Measurements from ENCODE around the gene PCNX1. TPM values are rescaled to one million over a fixed set of nuclear protein-coding genes. Genes with fewer than 3 reads are reported as not detected.

Gene PCNX1
- total RNA-seq, 1 experiment from 2014 or later, result 48.0 TPM

- H2BK120ac ChIP-seq (ENCODE audit: low read depth, low read length, poor library complexity, severe bottlenecking), result no peak overlapping the region
- no peak overlapping the region for H2AK5ac ChIP-seq (ENCODE audit: insufficient read length, low read length)
- H3K4ac ChIP-seq (ENCODE audit: low read depth, low read length), result no peak overlapping the region
- no peaks in the 10 kb centered on the region for H3K27me3 ChIP-seq (ENCODE audit: insufficient read depth, low read length)
- H3K27ac ChIP-seq (ENCODE audit: insufficient read length, low read depth, low read length), result no peak overlapping the region
- no peak overlapping the region for H2AFZ ChIP-seq (ENCODE audit: low read length)
- no peak overlapping the region for H3K56ac ChIP-seq (ENCODE audit: insufficient read length, low read depth, low read length)
- no peaks in the 10 kb centered on the region for H3K23me2 ChIP-seq (ENCODE audit: insufficient read length, low read depth, low read length, poor library complexity, severe bottlenecking)
- no peaks in the 10 kb centered on the region for H3K4me1 ChIP-seq (ENCODE audit: insufficient read depth, low read length)
- Mint-ChIP-seq H3K27ac (no peak overlapping the region), H3K4me1 (no peaks in the 10 kb centered on the region), H3K9me3 (peaks cover 6 to 10% of the 10 kb centered on the region in 2 experiments; a peak in 3 of 5 replicates), H3K27me3 (ENCODE audit: low read depth) (no peaks in the 10 kb centered on the region), H3K4me3 (no peak overlapping the region), H3K36me3 (ENCODE audit: insufficient read depth in 1 of 3, low read depth in 3 of 3) (peaks cover 16 to 45% (median 34%) of the 10 kb centered on the region in 3 experiments)
- no peak overlapping the region for H2BK12ac ChIP-seq (ENCODE audit: insufficient read length, low read depth, low read length)
- H3K9ac ChIP-seq (ENCODE audit: extremely low read depth, insufficient read length, low read length), result no peak overlapping the region
- H2BK5ac ChIP-seq (ENCODE audit: insufficient read length, low read length), result no peak overlapping the region
- H3K14ac ChIP-seq (ENCODE audit: insufficient read depth, low read length), result no peak overlapping the region
- H4K20me1 ChIP-seq (ENCODE audit: control insufficient read depth, insufficient read depth, insufficient read length), result no peaks in the 10 kb centered on the region
- H4K5ac ChIP-seq (ENCODE audit: insufficient read length, low read depth, low read length), result no peak overlapping the region
- H3K9me3 ChIP-seq (ENCODE audit: control insufficient read depth, low read depth, low read length), result no peaks in the 10 kb centered on the region
- no peaks in the 10 kb centered on the region for H3K79me2 ChIP-seq (ENCODE audit: insufficient read depth, low read length)
- no peak overlapping the region for H2BK20ac ChIP-seq (ENCODE audit: low read depth, low read length, poor library complexity, severe bottlenecking)
- no peak overlapping the region for H3K4me2 ChIP-seq (ENCODE audit: insufficient read depth, insufficient read length, low read length)
- DNase-seq, result no peak
- no peak overlapping the region for H4K8ac ChIP-seq (replicated peaks; ENCODE audit: insufficient read length, low read depth, low read length)
- H3K23ac ChIP-seq (ENCODE audit: insufficient read length, low read depth, low read length), result no peak overlapping the region
- no peak overlapping the region for H4K91ac ChIP-seq (ENCODE audit: insufficient read length, low read depth, low read length)
- H3K79me1 ChIP-seq (ENCODE audit: insufficient read depth, low read depth, low read length, poor library complexity, severe bottlenecking), result no peaks in the 10 kb centered on the region
- H2BK15ac ChIP-seq (ENCODE audit: low read depth, low read length), result no peak overlapping the region
- no peak for TF ChIP-seq CTCF (conservative IDR thresholded peaks at IDR 0.05)
- H3K18ac ChIP-seq (ENCODE audit: insufficient read length, low read depth, low read length), result no peak overlapping the region
- H3T11ph ChIP-seq (ENCODE audit: low read length), result no peak overlapping the region
Measured at GRCh38 chr14:71022939-71023338, 115.7 kb downstream of the PCNX1 start.

Data from H9 (cell line).